Loucy (cell line): ENCODE data around the gene MAST4.

ENCODE experiments used
- H2AFZ ChIP-seq: fragments of 200-600 bp; sonication (generic); 2 replicates; pipeline ENCODE4 v1.6.0; 2016; ENCODE audit warnings: antibody characterized with exemption, mild to moderate bottlenecking, low read length, moderate library complexity
- H3F3A ChIP-seq: fragments of 200-600 bp; 2 replicates; pipeline ENCODE4 v1.6.0; 2016; ENCODE audit warnings: antibody characterized with exemption, low read depth, mild to moderate bottlenecking
- H3K27me3 ChIP-seq: fragments of 200-600 bp; sonication (generic); 2 replicates; pipeline ENCODE4 v1.6.1; 2014; ENCODE audit warnings: low read length, mild to moderate bottlenecking; ENCODE audit not compliant: insufficient read depth, poor library complexity, severe bottlenecking
- H3K36me3 ChIP-seq: fragments of 200-600 bp; sonication (generic); 2 replicates; pipeline ENCODE4 v1.6.1; 2016; ENCODE audit warnings: low read length; ENCODE audit not compliant: insufficient read depth
- H3K4me1 ChIP-seq: fragments of 200-600 bp; sonication (generic); 2 replicates; pipeline ENCODE4 v1.5.1; 2014; ENCODE audit warnings: low read length, mild to moderate bottlenecking; ENCODE audit not compliant: insufficient read depth, poor library complexity, severe bottlenecking
- H3K4me2 ChIP-seq: fragments of 200-600 bp; sonication (generic); 2 replicates; pipeline ENCODE4 v1.6.0; 2014; ENCODE audit warnings: antibody characterized with exemption, low read length, low read depth, mild to moderate bottlenecking; ENCODE audit not compliant: poor library complexity, severe bottlenecking
- H3K4me3 ChIP-seq: fragments of 200-600 bp; sonication (generic); 2 replicates; pipeline ENCODE4 v1.5.1; 2014; ENCODE audit warnings: low read length, mild to moderate bottlenecking, mixed read lengths; ENCODE audit not compliant: poor library complexity, severe bottlenecking
- H3K79me2 ChIP-seq: fragments of 200-600 bp; sonication (generic); 2 replicates; pipeline ENCODE4 v1.6.1; 2014; ENCODE audit warnings: low read length; ENCODE audit not compliant: insufficient read depth
- H3K9ac ChIP-seq: fragments of 200-600 bp; sonication (generic); 2 replicates; pipeline ENCODE4 v1.6.0; 2014; ENCODE audit warnings: mild to moderate bottlenecking, low read depth, low read length, moderate library complexity; ENCODE audit not compliant: poor library complexity, severe bottlenecking
- H3K9me2 ChIP-seq: fragments of 200-600 bp; sonication (generic); replicated peaks from 2 replicates; pipeline ENCODE4 v1.6.1; 2016; ENCODE audit warnings: low read depth, low read length, mixed read lengths
- H3K9me3 ChIP-seq: fragments of 200-600 bp; sonication (generic); 2 replicates; pipeline ENCODE4 v1.6.1; 2014; ENCODE audit warnings: mild to moderate bottlenecking, antibody characterized with exemption, low read length, low read depth; ENCODE audit not compliant: insufficient read depth
- H4K20me1 ChIP-seq: fragments of 200-600 bp; sonication (generic); 2 replicates; pipeline ENCODE4 v1.6.0; 2014; ENCODE audit warnings: antibody characterized with exemption, low read length, mild to moderate bottlenecking; ENCODE audit not compliant: insufficient read depth, poor library complexity, severe bottlenecking
- EZH2phosphoT487 ChIP-seq: fragments of 200-600 bp; IDR thresholded peaks from 2 replicates; pipeline ENCODE4 v1.6.1; 2018; ENCODE audit warnings: antibody characterized with exemption, mild to moderate bottlenecking, moderate library complexity, borderline replicate concordance
- TF ChIP-seq, protein P1 (sequence below): fragments of 200-600 bp; sonication (generic); conservative IDR thresholded peaks from 2 replicates; pipeline ENCODE4 v1.5.1; 2014; ENCODE audit warnings: mild to moderate bottlenecking, antibody characterized with exemption, low read length

The MAST4 gene

DNA sequence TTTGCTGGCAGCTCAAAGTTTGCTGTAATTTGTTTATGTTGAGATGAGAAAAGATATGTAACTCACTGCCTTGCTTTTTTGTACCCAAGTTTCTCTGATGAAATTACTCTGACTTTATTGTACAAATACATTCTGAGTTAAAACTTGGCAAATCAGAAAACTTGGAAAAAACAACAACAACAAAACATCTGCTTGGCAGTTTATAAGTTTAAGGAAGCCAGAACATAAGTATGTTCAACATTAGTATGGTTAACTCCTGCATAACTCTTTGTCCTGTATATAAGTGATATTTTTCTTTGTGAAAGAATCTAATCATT is 233.1 kb downstream of the MAST4 start:
- Histone ChIP-seq H3K27me3 (no peaks in the 10 kb centered on the region), H3K36me3 (no peaks in the 10 kb centered on the region), H3K4me3 (peak overlapping the region; percentile 66), H3K9me2 (no peaks in the 10 kb centered on the region), H4K20me1 (no peaks in the 10 kb centered on the region), H2AFZ (peak overlapping the region; percentile 74), H3K79me2 (no peaks in the 10 kb centered on the region), H3K4me2 (peak overlapping the region; percentile 76), H3K4me1 (peaks cover 14% of the 10 kb centered on the region), H3K9me3 (no peaks in the 10 kb centered on the region), H3F3A (no peaks in the 10 kb centered on the region), H3K9ac (peak overlapping the region; percentile 2)
- TF ChIP-seq EZH2phosphoT487: no peak
- TF ChIP-seq, protein P1, sequence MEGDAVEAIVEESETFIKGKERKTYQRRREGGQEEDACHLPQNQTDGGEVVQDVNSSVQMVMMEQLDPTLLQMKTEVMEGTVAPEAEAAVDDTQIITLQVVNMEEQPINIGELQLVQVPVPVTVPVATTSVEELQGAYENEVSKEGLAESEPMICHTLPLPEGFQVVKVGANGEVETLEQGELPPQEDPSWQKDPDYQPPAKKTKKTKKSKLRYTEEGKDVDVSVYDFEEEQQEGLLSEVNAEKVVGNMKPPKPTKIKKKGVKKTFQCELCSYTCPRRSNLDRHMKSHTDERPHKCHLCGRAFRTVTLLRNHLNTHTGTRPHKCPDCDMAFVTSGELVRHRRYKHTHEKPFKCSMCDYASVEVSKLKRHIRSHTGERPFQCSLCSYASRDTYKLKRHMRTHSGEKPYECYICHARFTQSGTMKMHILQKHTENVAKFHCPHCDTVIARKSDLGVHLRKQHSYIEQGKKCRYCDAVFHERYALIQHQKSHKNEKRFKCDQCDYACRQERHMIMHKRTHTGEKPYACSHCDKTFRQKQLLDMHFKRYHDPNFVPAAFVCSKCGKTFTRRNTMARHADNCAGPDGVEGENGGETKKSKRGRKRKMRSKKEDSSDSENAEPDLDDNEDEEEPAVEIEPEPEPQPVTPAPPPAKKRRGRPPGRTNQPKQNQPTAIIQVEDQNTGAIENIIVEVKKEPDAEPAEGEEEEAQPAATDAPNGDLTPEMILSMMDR: no peak

DNA sequence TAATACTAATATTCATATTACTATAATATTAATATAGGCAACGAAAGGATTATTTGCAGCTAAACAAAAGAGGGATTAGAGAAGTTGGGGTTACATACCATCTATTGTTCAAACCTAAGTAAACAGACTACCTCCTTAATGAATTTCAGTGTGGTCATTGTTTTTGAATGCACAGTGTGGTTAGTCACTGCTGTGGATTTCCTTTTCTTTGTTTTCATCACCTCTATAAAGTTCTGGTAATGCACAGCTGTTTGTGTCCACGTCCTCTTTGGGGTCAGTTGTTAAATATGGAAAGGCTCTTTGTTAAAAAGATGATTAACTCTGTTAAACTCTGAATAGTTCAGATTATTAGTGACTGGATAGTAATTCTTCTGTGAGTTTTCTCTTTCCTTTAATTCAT is 233.6 kb downstream of the MAST4 start:
- TF ChIP-seq, protein P1: no peak
- no peak for TF ChIP-seq EZH2phosphoT487
- H3K27me3 ChIP-seq: no peaks in the 10 kb centered on the region
- H3K36me3 ChIP-seq: no peaks in the 10 kb centered on the region
- H3K9me2 ChIP-seq: no peaks in the 10 kb centered on the region
- H3F3A ChIP-seq: no peaks in the 10 kb centered on the region
- no peaks in the 10 kb centered on the region for H4K20me1 ChIP-seq
- H3K9ac ChIP-seq: no peak overlapping the region
- peak overlapping the region; percentile 76 for H3K4me2 ChIP-seq
- H3K79me2 ChIP-seq: no peaks in the 10 kb centered on the region
- no peak overlapping the region for H2AFZ ChIP-seq
- H3K9me3 ChIP-seq: no peaks in the 10 kb centered on the region
- H3K4me3 ChIP-seq: no peak overlapping the region
- peaks cover 14% of the 10 kb centered on the region for H3K4me1 ChIP-seq

DNA sequence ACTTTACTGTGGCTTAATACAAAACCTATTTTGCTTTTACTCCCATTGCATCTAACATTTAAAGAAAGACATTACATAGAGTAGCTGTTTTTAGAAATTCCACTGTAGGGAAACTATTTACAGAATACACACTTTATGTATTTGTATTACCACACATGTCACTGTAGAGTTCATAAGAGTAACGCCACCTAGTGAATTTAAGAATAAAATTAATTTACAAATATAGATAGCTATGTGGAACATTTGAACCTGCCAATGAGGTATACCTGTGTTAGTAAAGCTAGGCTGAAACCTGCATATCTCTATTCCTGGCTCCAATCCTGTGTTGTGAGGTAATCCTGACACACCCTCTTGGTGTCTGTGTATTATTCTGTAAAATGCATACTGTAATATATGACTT is 234.4 kb downstream of the MAST4 start:
- Histone ChIP-seq H3K4me2 (no peak overlapping the region), H3K9me3 (no peaks in the 10 kb centered on the region), H3K4me1 (peaks cover 14% of the 10 kb centered on the region)

More for the DNA sequence above, 234.4 kb downstream of the MAST4 start:
- Histone ChIP-seq H3K9me2 (no peaks in the 10 kb centered on the region), H3K79me2 (no peaks in the 10 kb centered on the region), H4K20me1 (no peaks in the 10 kb centered on the region), H2AFZ (no peak overlapping the region), H3K36me3 (no peaks in the 10 kb centered on the region), H3K4me3 (no peak overlapping the region), H3F3A (no peaks in the 10 kb centered on the region), H3K9ac (no peak overlapping the region), H3K27me3 (no peaks in the 10 kb centered on the region)
- TF ChIP-seq EZH2phosphoT487: no peak
- TF ChIP-seq, protein P1: peak; percentile 66
